ENCODE results near the gene UBN2.

- TF ChIP-seq, protein P1, sequence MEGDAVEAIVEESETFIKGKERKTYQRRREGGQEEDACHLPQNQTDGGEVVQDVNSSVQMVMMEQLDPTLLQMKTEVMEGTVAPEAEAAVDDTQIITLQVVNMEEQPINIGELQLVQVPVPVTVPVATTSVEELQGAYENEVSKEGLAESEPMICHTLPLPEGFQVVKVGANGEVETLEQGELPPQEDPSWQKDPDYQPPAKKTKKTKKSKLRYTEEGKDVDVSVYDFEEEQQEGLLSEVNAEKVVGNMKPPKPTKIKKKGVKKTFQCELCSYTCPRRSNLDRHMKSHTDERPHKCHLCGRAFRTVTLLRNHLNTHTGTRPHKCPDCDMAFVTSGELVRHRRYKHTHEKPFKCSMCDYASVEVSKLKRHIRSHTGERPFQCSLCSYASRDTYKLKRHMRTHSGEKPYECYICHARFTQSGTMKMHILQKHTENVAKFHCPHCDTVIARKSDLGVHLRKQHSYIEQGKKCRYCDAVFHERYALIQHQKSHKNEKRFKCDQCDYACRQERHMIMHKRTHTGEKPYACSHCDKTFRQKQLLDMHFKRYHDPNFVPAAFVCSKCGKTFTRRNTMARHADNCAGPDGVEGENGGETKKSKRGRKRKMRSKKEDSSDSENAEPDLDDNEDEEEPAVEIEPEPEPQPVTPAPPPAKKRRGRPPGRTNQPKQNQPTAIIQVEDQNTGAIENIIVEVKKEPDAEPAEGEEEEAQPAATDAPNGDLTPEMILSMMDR (IDR thresholded peaks at IDR 0.05), result no peak
- no peak for TF ChIP-seq POLR2A (IDR thresholded peaks at IDR 0.05)
Measured at GRCh38 chr7:139354729-139355128, 123.7 kb downstream of the UBN2 start.

Data from esophagus squamous epithelium (tissue), 4 donors.